HG03460 (cell line): Measurements from ENCODE around the gene RTBDN.
"Not testable (repeated sequence)": the region's sequence is repeated elsewhere in the genome, so short reads cannot be mapped to it uniquely, and the experiment has no call there.

Experiments used
- ATAC-seq: cut with Tn5 transposase; IDR thresholded peaks from one replicate; pipeline ENCODE4 v1.9.1; 2021; ENCODE audit not compliant: unreplicated experiment

Gene RTBDN

GRCh38 chr19:12825254-12826131 lies 8.9 kb downstream of the RTBDN start:
- no peak for ATAC-seq

DNA sequence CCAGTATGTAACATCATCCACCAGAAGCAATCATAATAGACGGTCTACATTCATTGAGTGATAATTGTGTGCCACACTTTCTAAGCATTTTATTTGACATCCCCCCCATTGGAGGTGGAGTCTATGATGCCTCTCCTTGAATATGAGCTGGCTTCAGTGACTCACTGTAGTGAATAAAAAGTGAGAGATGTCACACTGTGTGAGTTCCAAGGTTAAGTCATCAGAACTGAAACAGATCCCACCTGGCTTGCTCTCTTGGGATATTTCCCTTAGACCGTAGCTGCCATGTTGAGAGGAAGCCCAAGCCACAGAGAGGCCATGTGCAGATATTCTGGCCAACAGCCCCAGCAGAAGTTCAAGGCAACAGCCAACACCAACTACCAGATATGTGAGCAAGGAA lies 12.6 kb downstream of the RTBDN start:
- no peak for ATAC-seq

DNA sequence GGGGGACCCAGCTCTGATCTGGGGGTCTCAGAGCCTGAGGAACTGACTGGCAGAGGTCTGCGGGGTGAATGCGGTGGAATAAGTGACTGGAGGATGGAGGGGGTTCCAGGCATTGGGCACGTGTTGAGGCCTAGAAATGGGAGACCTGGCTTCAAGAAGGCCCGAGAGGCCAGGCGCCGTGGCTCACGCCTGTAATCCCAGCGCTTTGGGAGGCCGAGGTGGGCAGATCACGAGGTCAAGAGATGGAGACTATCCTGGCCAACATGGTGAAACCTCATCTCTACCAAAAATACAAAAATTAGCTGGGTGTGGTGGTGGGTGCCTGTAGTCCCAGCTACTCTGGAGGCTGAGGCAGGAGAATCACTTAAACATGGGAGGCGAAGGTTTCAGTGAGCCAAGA lies 16.6 kb downstream of the RTBDN start:
- ATAC-seq, result not testable (repeated sequence)

GRCh38 chr19:12817188-12817587 lies 17.2 kb downstream of the RTBDN start:
- not testable (repeated sequence) for ATAC-seq

- no peak for ATAC-seq
Measured at GRCh38 chr19:12815088-12815487, 19.3 kb downstream of the RTBDN start.

- ATAC-seq, result peak; percentile 73
Measured at GRCh38 chr19:12806242-12807081, 27.9 kb downstream of the RTBDN start, which contains the start of gene RNASEH2A. Gene RNASEH2A (plus strand): TSS chr19:12806584. CDS start chr19:12806674, 90 bp downstream.

DNA sequence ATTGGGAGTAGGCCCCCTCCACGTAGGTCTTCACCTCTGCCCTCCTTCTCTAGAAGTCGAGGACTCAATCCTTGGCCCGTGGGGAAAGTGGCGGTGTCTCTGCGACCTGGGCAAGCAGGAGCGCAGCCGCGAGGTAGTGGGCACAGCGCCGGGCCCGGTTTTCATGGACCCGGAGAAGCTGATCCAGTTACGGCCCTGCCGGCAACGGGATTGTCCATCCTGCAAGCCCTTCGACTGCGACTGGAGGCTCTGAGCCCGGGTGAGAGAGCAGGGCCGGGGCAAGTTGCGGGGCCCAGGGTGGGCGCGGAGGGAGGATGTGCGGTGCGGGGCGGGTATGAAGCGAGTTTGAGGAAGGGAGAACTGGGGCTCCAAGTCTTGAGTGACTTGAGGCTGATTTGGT lies 30.3 kb downstream of the RTBDN start:
- no peak for ATAC-seq

DNA sequence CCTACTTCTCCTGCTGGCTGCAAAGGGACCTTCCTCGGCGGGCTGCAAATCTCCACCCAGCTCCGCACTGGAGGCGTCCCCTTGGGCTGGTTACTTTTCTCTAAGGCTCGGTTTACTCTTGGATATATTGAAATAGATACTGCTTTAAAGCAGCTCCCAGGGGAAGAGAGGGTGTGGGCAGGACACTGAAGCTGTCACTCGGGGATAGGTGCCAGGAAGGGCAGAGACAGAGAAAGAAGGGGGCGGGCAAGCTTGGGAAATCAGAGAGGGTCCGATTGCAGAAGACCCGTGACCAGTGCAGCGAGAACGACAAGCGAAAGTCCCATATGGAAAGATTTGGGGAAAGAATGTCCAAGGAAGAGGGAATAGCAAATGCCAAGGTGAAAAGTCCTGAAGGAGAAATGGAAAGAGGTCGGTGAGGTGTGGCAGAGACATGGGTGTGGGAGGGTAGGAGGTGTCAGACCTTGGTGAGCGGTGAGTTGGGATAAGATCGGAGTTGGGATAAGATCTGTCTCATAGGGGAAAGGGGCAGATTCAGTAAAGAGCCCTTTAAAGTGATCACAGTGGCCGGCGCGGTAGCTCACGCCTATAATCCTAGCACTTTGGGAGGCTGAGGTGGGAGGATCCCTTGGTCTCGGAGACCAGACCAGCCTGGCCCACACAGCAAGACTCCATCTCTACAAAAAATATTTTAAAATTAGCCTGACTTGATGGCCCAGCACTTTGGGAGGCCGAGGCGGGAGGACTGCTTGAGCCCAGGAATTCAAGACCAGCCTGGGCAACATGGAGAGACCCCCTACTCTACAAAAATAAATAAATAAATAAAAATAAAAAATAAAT lies 31.9 kb downstream of the RTBDN start:
- no peak for ATAC-seq

DNA sequence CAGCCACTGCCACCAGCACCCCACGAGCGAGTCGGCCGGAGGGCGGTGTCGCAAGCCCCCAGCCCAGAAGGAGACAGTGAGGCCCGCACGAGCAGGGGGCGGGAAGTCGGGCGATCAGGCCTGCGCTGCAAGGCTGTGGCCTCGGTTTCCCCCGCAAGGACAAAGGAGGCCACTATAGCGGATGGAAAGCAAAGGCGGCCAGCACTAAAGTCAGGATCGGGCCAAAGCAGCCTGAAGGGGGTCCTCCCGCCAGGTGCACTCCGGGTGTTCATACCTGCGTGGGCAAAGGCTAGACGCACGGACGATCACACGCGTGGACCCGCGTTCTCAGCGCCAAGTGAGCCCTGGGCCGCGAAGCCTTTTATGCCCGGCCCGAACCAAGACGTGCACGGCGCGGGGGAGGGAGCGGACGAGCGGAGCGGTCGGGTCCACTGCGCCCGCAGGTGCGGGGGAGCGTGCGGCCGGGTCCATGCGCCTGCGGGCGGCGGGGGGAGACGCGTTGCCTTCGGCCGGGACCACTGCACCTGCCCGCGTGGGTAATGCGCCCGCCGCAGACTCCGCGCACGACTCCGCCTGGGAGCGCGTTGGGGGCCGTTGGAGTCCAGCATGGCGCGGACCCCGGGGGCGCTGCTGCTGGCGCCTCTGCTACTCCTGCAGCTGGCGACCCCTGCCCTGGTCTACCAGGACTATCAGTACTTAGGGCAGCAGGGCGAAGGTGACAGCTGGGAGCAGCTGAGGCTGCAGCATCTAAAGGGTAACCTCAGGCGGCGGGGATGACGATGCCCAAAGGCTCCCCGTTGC lies 32.7 kb downstream of the RTBDN start, which contains the start of the genes PRDX2 and THSD8:
Gene PRDX2, minus strand, starts transcription at position 335 of the 801 bp plus-strand sequence. CDS start 539 bp downstream, outside the sequence.
Gene THSD8, plus strand, starts transcription at position 604 of the 801 bp plus-strand sequence. Its CDS starts 3 bp downstream, at position 607.
- ATAC-seq, result no peak

DNA sequence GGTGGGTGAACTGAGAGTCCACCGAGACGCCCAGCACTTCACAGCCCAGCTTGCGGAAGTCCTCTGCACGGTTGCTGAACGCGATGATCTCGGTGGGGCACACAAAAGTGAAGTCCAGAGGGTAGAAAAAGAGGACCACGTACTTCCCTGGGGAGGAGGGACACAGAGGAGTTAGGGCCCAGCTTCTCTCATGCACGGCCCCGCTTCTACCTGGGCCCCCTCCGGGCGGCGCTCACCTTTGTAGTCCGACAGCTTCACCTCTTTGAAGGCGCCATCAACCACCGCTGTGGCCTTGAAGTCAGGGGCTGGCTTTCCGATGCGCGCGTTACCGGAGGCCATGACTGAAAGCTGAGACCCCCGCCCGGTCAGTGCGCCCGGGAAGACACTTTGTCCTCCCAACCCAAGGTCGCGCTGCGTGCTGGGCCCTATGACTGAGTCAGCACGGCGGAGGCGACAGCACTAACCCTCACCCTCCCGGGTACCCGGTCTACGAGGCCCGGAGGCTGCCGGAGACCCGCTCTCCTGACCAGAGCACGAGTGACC lies 33.4 kb downstream of the RTBDN start:
- ATAC-seq, result no peak

DNA sequence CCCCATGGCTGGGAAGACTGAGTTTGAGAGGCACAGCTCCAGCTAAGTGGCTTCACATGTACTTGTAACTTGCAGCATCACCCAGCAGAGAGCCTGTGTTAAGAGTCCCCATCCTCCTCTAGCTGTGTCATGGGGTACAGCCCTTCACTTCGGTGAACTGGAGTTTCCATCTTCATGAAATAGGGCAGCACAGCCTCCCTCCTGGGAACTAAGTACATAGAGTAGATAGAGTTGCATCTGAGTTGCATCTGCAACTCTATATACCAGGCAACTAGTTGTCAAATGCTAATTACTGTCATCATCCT lies 34.0 kb downstream of the RTBDN start:
- no peak for ATAC-seq

DNA sequence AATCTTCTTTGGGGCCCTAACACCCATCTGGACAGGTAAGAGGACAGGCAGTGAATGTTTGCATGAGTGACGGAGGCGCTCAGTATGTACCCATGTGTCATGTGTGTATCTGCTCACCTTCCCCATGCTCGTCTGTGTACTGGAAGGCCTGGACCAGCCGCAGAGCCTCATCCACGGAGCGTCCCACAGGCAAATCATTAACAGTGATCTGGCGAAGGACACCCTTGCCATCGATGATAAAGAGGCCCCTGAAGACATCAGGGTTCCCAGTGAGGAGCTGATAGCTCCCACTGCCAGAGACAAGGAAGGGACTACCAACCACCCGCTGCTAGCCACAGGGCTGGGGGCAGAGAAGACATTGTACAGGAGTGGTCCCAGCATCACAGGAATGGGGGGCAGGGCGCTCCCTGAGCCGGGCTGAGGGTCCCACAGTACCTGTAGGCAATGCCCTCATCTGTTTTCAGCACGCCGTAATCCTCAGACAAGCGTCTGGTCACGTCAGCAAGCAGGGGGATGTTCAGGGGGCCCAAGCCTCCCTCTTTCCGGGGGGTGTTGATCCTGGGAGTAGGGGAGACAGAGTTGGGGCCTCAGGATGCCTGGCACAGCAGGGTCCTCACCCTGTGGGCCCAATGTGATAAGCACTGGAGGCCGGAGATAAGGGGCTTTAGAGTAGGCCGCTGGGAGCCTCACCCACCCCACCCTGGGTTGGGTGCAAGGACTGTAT lies 34.5 kb downstream of the RTBDN start:
- no peak for ATAC-seq

DNA sequence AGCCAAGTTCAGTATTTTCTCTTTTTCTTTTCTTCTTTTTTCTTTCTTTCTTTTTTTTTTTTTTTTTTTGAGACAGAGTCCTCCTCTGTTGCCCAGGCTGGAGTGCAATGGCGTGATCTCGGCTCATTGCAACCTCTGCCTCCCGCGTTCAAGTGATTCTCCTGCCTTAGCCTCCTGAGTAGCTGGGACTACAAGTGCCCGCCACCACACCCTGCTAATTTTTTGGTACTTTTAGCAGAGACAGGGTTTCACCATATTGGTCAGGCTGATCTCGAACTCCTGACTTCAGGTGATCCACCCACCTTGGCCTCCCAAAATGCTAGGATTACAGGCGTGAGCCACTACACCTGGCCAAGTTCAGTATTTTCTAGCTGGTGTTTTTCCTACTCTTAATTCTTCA lies 36.8 kb downstream of the RTBDN start:
- not testable (repeated sequence) for ATAC-seq

DNA sequence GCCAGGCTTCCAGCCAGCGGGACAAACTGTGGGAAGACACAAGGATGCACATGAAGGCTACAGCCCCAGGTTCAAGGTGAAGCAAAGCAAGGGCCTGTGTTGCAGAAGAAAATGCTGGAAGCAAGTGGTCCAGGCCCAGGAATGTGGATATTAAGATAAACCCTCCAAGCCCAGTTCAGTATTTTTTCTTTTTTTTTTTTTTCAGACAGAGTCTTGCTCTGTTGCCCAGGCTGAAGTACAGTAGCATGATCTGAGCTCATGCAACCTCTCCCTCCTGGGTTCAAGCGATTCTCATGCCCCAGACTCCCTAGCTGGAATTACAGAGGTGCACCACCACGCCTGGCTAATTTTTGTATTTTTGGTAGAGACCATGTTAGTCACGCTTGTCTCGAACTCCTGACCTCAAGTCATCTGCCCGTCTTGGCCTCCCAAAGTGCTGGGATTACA lies 37.2 kb downstream of the RTBDN start:
- ATAC-seq, result no peak

DNA sequence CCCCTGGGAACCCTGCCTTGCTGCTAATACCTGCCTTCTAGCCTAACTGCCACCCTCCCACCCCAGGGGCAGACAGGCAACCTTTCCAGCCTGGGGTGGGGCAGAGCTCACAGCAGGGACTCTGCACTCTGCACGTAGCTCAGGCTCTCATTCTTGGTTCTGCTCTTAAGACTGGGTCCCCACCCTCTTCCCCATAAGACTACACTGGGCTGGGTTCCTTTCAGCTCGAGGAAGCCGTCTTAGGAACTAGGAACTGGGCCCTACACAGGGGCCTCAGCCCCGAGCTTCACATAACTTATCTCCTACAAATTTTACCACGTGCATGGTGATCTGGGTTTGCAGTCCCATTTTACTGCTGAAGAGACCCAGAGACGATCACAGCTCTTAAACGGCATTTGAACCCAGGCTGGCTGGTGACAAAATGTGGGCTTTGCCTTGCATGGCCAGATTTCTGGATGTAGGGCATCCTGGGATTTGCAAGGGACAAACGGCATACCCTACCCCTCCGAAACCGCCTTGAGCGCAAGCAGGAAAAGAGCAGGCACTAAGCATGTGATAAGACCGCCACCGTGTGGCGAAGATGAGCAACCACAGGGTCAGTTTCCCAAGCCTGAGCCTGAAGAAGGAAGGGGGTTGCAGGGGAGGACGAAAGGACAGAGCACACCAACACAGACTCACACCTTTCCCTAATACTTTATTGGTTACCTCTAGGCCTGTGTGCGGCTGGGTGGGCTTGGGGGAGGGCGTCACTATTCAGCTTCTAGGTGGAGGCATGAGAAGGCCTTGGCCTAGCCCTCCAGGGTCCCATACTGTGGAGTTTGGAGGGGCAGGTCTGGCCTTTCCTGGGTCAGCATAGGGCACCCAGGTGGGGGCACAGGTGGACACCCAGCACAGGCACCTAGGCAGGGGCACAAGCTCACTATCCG lies 38.0 kb downstream of the RTBDN start:
- ATAC-seq, result no peak

- no peak for ATAC-seq
Measured at GRCh38 chr19:12794971-12795381, 39.4 kb downstream of the RTBDN start.

- no peak for ATAC-seq
Measured at GRCh38 chr19:12794196-12794941, 40.0 kb downstream of the RTBDN start.
